Spleen (tissue), 11 donors: ENCODE data around the gene HLF. TPM values are rescaled to one million over a fixed set of nuclear protein-coding genes. Genes with fewer than 3 reads are reported as not detected.
A peak's percentile ranks its signal among the peaks of the same experiment; 100 is the strongest.

Experiments used
- DNase-seq: peaks from one replicate; pipeline ENCODE4 v3.0.0-alpha.2; 2020
- H3K27ac ChIP-seq, 8 donors: fragments of 200-600 bp; sonication (generic) in 7 of 8; 1 replicate in 4 of 8; 2 replicates in 4 of 8; pipeline versions ENCODE4 v1.5.0 to v1.8.0; 2016 to 2021; ENCODE audit warnings: inconsistent platforms in 4 of 8, mild to moderate bottlenecking in 4 of 8, moderate library complexity in 1 of 8
- H3K27me3 ChIP-seq, 7 donors: fragments of 200-600 bp; sonication (generic) in 6 of 7; replicated peaks in 1 of 7; 1 replicate in 4 of 7; 2 replicates in 3 of 7; pipeline versions ENCODE4 v1.5.0 to v1.8.0; 2016 to 2021; ENCODE audit warnings: inconsistent platforms in 3 of 7, mild to moderate bottlenecking in 1 of 7
- H3K36me3 ChIP-seq, 6 donors: fragments of 200-600 bp; sonication (generic) in 5 of 6; 1 replicate in 4 of 6; 2 replicates in 2 of 6; pipeline versions ENCODE4 v1.5.0 to v1.8.0; 2016 to 2021; ENCODE audit warnings: inconsistent platforms in 2 of 6
- H3K4me1 ChIP-seq, 6 donors: fragments of 200-600 bp; sonication (generic) in 5 of 6; 1 replicate in 3 of 6; 2 replicates in 3 of 6; pipeline versions ENCODE4 v1.5.0 to v1.8.0; 2016 to 2021; ENCODE audit warnings: inconsistent platforms in 3 of 6
- H3K4me3 ChIP-seq, 8 donors: fragments of 200-600 bp; sonication (generic) in 7 of 8; 1 replicate in 4 of 8; 2 replicates in 4 of 8; pipeline versions ENCODE4 v1.5.0 to v1.8.0; 2016 to 2021; ENCODE audit warnings: inconsistent platforms in 4 of 8, mild to moderate bottlenecking in 4 of 8, moderate library complexity in 2 of 8
- H3K9me3 ChIP-seq, 8 donors: fragments of 200-600 bp; sonication (generic) in 7 of 8; 1 replicate in 4 of 8; 2 replicates in 4 of 8; pipeline versions ENCODE4 v1.5.0 to v1.8.0; 2016 to 2021; ENCODE audit warnings: inconsistent platforms in 4 of 8
- POLR2A ChIP-seq, 3 donors: fragments of 450-650 bp; IDR thresholded peaks; one replicate each; pipeline ENCODE4 v1.5.1; 2017; ENCODE audit warnings: antibody characterized with exemption in 3 of 3, mild to moderate bottlenecking in 1 of 3
- POLR2AphosphoS5 ChIP-seq, 3 donors: sonication (generic); formaldehyde crosslinking; IDR thresholded peaks; one replicate each; pipeline ENCODE4 v1.5.1; 2017; ENCODE audit warnings: antibody characterized with exemption in 3 of 3
- WGBS, 5 donors: extraction: QIAGEN DNeasy Blood & Tissue Kit in 3 of 5; methylation state at CpG; one replicate each; pipeline versions ENCODE4 v1.1.5 to v1.1.7; 2013 to 2018; 5-methylcytosine and 5-hydroxymethylcytosine counted together
- intact Hi-C: fragments of 100-400 bp; cut with DNase I; formaldehyde crosslinking; loops from one replicate; pipeline ENCODE4 v1.15.0; 2023; ENCODE audit warnings: low total_unique reads
- polyA plus RNA-seq, 3 donors: library from polyadenylated mRNA; stranded (reverse); fragments of 200-250 nt; gene quantifications; one replicate each; pipeline ENCODE4 v1.2.1, GENCODE V29; 2013
- total RNA-seq, 7 donors: library from RNA; depleted of rRNA in 3 of 7; stranded (reverse); fragments of >200 nt in 3 of 7; fragmentation: NEBNext Ultra II Directional in 4 of 7; extraction: Animal tissue kit (Norgen Biotek cat#: 25700) in 4 of 7; gene quantifications; one replicate each; pipeline versions ENCODE4 v1.1.0 to v1.2.1, GENCODE V29; 2016 to 2021
- TF ChIP-seq, protein P1 (sequence below), 11 experiments: fragments of 200-600 bp in 7 of 11; fragments of 450-650 bp in 4 of 11; sonication (generic) in 4 of 11; IDR thresholded peaks in 8 of 11; conservative IDR thresholded peaks in 3 of 11; 1 replicate in 7 of 11; 2 replicates in 4 of 11; pipeline versions ENCODE4 v1.4.0 to v1.8.0; 2016 to 2021; ENCODE audit warnings: antibody characterized with exemption in 11 of 11, inconsistent platforms in 4 of 11, mild to moderate bottlenecking in 1 of 11
- donor health status: healthy with polysubstance abuse.
- donor health status: DM: no; HTN: no; CAD: no; lungs with moderate emphysema.
- donor health status: DM: no; HTN: no; CAD: no.
- donor health status: Bipolar disorder and iron deficiency.
- donor health status: healthy.
- donor health status: DM: no; HTN: no; CAD: no.
- donor health status: DM: yes; HTN: yes; CAD: no.

Gene HLF
- total and polyA plus RNA-seq, 10 donors: 1.6 to 37.9 (median 12.9) TPM

GRCh38 chr17:55286681-55287589 is 22.2 kb downstream of the HLF start:
- H3K4me1 ChIP-seq: peaks cover 0 to 37% (median 13%) of the 10 kb centered on the region in 6 donors
- H3K27me3 ChIP-seq: no peaks in the 10 kb centered on the region
- TF ChIP-seq, protein P1, sequence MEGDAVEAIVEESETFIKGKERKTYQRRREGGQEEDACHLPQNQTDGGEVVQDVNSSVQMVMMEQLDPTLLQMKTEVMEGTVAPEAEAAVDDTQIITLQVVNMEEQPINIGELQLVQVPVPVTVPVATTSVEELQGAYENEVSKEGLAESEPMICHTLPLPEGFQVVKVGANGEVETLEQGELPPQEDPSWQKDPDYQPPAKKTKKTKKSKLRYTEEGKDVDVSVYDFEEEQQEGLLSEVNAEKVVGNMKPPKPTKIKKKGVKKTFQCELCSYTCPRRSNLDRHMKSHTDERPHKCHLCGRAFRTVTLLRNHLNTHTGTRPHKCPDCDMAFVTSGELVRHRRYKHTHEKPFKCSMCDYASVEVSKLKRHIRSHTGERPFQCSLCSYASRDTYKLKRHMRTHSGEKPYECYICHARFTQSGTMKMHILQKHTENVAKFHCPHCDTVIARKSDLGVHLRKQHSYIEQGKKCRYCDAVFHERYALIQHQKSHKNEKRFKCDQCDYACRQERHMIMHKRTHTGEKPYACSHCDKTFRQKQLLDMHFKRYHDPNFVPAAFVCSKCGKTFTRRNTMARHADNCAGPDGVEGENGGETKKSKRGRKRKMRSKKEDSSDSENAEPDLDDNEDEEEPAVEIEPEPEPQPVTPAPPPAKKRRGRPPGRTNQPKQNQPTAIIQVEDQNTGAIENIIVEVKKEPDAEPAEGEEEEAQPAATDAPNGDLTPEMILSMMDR (IDR thresholded peaks at IDR 0.05 in 8 of 11, conservative IDR thresholded peaks at IDR 0.05 in 3 of 11): no peak
- TF ChIP-seq POLR2AphosphoS5 (IDR thresholded peaks at IDR 0.05) (no peak), POLR2A (IDR thresholded peaks at IDR 0.05) (no peak)
- H3K9me3 ChIP-seq: peaks cover 0 to 7% (median 0%) of the 10 kb centered on the region in 8 donors
- no peak for DNase-seq
- H3K27ac ChIP-seq: peak overlapping the region in 4 of 8 donors; percentile 8 to 89 (median 66)
- 65 to 73% (median 71%) methylated on average over 3 of the region's 3 CpGs for WGBS, 5 donors
- H3K4me3 ChIP-seq: no peak overlapping the region
- H3K36me3 ChIP-seq: no peaks in the 10 kb centered on the region
- intact Hi-C loops: no loop called here

GRCh38 chr17:55288356-55289105 is 23.8 kb downstream of the HLF start:
- TF ChIP-seq, protein P1 (IDR thresholded peaks at IDR 0.05 in 8 of 11, conservative IDR thresholded peaks at IDR 0.05 in 3 of 11): no peak
- TF ChIP-seq POLR2AphosphoS5 (IDR thresholded peaks at IDR 0.05): no peak
- TF ChIP-seq POLR2A (IDR thresholded peaks at IDR 0.05): no peak
- peaks cover 0 to 7% (median 0%) of the 10 kb centered on the region in 8 donors for H3K9me3 ChIP-seq
- no peaks in the 10 kb centered on the region for H3K27me3 ChIP-seq
- intact Hi-C loops: no loop called here
- H3K4me3 ChIP-seq: no peak overlapping the region
- DNase-seq: no peak
- no peak overlapping the region for H3K27ac ChIP-seq
- WGBS, 5 donors: 88 to 96% (median 92%) methylated on average over 7 of the region's 7 CpGs
- H3K4me1 ChIP-seq: peaks cover 0 to 31% (median 12%) of the 10 kb centered on the region in 6 donors
- no peaks in the 10 kb centered on the region for H3K36me3 ChIP-seq

DNA sequence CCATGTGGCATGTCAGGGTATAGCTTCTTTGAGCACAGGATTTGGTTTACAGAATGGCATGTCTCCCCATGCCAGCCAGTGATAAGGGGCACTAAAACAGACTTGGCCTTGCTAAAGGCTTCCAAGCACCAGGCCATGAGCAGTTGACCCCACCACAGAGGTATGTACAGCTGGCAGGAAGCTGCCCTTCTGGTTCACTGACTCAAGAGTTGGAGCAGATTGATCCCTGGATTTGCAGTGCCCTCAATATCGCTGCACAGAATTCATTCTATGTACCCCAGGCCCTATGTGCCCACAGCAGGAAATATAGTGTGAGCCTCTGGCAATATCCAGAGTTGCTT is 24.3 kb downstream of the HLF start:
- TF ChIP-seq POLR2AphosphoS5 (IDR thresholded peaks at IDR 0.05): no peak
- TF ChIP-seq POLR2A (IDR thresholded peaks at IDR 0.05): no peak
- TF ChIP-seq, protein P1 (IDR thresholded peaks at IDR 0.05 in 8 of 11, conservative IDR thresholded peaks at IDR 0.05 in 3 of 11): no peak
- Histone ChIP-seq H3K4me1 (peaks cover 0 to 26% (median 8%) of the 10 kb centered on the region in 6 donors), H3K27ac (no peak overlapping the region), H3K9me3 (peaks cover 0 to 7% (median 0%) of the 10 kb centered on the region in 8 donors), H3K27me3 (no peaks in the 10 kb centered on the region), H3K4me3 (no peak overlapping the region), H3K36me3 (no peaks in the 10 kb centered on the region)
- intact Hi-C loops: no loop called here
- 80 to 86% (median 84%) methylated on average over 1 of the region's 1 CpG for WGBS, 5 donors
- DNase-seq: no peak

GRCh38 chr17:55289978-55290377 is 25.2 kb downstream of the HLF start:
- H3K27ac ChIP-seq: no peak overlapping the region
- intact Hi-C loops: loop anchor here (10.0 kb wide), 1 partner anchor 45 kb away; no protein-coding TSS in a partner anchor

More at GRCh38 chr17:55289978-55290377, 25.2 kb downstream of the HLF start:
- Histone ChIP-seq H3K9me3 (peaks cover 0 to 7% (median 0%) of the 10 kb centered on the region in 8 donors), H3K4me3 (no peak overlapping the region), H3K4me1 (peaks cover 0 to 19% (median 5%) of the 10 kb centered on the region in 6 donors), H3K36me3 (no peaks in the 10 kb centered on the region), H3K27me3 (no peaks in the 10 kb centered on the region)
- TF ChIP-seq POLR2A (IDR thresholded peaks at IDR 0.05) (no peak), POLR2AphosphoS5 (IDR thresholded peaks at IDR 0.05) (no peak)
- TF ChIP-seq, protein P1 (IDR thresholded peaks at IDR 0.05 in 8 of 11, conservative IDR thresholded peaks at IDR 0.05 in 3 of 11): no peak
- WGBS, 5 donors: 89 to 96% (median 92%) methylated on average over 4 of the region's 4 CpGs
- DNase-seq: no peak
